ENCODE results near the gene DEXI.

Gene DEXI

DNA sequence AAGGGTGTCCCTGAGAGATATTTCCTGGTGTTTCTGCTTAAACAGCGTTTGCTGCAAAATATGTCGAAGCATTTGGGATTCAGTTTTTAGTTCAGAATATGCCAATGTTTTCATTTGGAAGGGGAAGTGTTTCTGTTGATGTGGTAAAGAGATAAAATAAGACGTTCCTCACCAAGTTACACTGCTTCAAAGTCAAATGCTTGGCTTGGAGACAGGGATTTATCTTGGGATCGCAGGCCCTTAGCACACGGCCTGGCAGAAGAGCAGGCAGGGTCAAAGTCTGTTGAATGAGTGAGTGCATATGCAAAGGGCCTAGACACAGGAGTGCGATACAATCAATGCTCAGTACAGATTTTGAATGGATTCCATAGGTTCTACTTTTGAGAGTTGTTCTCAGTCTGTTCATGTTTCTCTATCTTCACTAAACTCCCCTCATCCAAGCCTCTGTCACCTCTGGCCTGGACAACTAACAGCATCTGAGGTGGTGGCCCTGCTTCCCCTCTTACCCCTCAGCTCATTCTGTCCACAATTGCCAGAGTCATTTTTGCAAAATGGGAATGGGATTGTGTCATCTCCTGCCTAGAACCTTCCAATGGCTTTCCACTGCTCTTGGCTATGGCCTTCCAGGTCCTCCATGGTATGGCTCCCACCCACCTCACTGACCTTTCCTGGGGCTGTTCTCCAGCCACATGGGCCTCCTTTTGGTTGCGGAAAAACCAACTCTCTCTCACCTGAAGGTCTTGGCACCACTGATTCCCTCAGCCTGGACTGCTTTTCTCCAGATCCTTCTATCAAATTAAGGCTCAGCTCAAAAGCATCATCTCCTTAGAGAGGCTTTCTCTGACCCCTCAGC lies 3.2 kb downstream of the DEXI start:
- no peak overlapping the region for H3K4me3 ChIP-seq (ENCODE audit: low read depth, low read length)
- no peak for DNase-seq (ENCODE audit: low read depth)
- TF ChIP-seq, protein P1, sequence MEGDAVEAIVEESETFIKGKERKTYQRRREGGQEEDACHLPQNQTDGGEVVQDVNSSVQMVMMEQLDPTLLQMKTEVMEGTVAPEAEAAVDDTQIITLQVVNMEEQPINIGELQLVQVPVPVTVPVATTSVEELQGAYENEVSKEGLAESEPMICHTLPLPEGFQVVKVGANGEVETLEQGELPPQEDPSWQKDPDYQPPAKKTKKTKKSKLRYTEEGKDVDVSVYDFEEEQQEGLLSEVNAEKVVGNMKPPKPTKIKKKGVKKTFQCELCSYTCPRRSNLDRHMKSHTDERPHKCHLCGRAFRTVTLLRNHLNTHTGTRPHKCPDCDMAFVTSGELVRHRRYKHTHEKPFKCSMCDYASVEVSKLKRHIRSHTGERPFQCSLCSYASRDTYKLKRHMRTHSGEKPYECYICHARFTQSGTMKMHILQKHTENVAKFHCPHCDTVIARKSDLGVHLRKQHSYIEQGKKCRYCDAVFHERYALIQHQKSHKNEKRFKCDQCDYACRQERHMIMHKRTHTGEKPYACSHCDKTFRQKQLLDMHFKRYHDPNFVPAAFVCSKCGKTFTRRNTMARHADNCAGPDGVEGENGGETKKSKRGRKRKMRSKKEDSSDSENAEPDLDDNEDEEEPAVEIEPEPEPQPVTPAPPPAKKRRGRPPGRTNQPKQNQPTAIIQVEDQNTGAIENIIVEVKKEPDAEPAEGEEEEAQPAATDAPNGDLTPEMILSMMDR (IDR thresholded peaks at IDR 0.05; ENCODE audit: control insufficient read depth, extremely low read depth, insufficient read depth) = no peak

DNA sequence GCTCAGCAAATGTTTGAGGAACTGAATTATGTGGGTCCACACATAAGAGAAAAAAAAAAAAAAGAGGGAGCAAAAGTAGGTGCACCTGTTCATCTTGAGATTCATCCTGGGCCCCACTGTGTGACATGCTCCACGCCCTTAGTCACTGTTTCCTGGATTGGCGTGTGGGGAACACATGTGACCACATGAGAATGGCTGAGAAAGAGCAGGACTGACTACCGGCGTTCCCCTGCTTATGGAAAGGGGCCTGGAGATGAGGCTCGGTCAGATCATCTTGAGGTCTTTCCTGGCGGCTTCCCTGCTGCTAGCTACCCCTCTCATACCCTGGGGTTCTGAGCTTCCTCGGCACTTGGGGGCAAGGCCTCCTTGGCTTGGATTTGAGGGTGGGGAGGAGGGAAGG lies 3.9 kb downstream of the DEXI start:
- no peak overlapping the region for H3K4me3 ChIP-seq (ENCODE audit: low read depth, low read length)
- DNase-seq (ENCODE audit: low read depth) = no peak
- TF ChIP-seq, protein P1 (IDR thresholded peaks at IDR 0.05; ENCODE audit: control insufficient read depth, extremely low read depth, insufficient read depth) = no peak

DNA sequence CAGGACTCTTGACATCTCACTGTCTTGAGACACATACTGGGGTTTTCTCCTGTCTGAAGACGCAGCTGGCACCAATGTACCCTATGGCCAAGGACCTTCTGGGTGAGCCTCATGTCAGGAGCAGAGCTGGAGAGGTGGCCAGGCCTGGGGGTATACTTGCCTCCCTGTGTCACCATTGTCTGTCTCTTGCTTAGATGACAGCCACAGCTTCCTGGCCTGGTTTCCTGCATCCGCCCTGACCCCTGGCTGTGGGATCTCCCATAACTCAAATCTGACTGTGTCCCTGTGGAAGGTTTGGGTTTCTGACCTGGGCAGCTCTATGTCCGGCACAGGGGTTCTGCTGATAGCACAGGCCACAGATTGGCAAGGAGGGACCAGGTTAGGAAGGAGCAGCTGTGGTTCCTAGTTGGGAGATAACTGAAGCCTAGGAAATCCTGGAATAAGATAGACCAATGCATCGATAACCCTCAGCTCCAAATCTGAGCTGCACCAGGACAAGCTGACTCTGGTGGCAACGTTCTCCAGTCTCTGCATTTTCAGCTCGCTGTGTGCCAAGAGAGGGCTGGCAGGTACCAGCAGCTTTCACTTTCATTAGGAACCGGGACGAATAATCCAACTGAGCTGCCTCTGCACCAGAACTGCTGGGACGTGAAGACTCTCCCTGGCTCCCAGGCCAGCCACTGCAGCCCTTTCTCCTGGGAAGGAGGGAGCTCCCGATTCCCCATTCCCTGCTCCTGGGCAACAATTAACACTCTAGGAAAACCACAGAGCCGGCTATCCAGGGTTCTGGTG lies 5.0 kb downstream of the DEXI start:
- TF ChIP-seq, protein P1 (IDR thresholded peaks at IDR 0.05; ENCODE audit: control insufficient read depth, extremely low read depth, insufficient read depth) = no peak
- H3K4me3 ChIP-seq (ENCODE audit: low read depth, low read length) = no peak overlapping the region
- DNase-seq (ENCODE audit: low read depth) = no peak

DNA sequence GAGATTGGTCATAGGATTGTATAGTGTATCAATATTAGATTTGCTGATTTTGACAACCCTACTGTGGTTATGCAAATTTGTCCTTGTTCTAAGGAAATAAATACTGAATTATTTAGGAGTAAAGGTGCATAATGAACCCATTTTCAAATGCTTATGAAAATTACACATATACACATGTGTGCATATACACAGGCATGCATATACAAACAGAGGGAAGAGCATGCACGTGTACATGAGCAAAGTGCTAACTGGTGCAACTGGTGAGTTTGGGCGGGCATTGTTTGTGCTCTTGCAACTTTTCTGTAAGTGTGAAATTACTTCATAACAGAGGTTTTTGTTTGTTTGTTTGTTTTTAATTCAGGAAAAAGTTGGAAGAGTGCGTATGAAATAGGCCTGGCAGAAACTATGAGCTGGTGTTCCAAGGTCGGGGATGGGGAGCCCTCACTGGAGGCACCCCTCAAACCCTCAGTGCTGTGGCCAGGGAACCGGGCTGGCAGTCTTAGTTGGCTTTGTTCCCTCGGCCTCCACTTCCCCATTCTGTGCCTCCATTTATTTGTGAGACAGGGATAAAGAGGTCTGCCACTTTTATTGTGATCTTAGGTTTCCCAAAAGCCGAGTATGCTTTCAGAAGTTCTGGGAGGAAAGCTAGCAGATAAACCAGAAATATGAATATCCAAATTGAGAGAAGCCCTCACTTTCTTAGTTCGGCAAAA lies 5.8 kb downstream of the DEXI start:
- H3K4me3 ChIP-seq (ENCODE audit: low read depth, low read length) = no peak overlapping the region
- TF ChIP-seq, protein P1 (IDR thresholded peaks at IDR 0.05; ENCODE audit: control insufficient read depth, extremely low read depth, insufficient read depth) = no peak
- DNase-seq (ENCODE audit: low read depth) = no peak

DNA sequence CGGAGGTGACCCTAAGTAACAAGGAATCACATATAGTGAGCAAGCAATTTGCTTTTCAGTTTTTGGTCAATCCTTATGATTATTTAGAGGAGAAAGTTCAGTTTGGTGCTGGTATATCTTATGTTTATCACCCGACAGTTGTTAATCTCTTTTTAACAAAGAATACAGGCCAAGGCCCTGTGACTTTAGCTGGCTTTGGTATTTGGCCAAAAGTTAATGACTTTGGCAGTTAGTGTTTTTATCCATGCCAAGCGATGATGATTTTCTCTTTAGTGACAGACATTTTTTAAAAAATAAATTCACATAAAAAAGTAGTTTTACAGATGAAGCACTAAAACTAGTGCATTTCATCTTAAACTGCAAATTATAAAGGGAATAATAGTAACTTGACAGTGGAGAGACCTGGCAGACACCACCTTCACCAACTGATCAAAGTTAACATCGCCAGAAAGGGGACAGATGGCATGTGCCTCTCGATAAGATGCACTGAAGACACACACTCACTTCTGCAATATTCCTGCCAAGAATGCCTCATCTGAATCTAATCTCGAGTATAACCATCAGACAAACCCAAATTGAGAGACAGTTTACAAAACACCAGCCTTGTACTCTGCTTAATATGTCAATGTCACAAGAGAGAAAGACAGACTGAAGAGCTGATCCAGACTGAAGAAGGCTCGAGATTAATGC lies 6.9 kb downstream of the DEXI start:
- H3K4me3 ChIP-seq (ENCODE audit: low read depth, low read length) = no peak overlapping the region
- TF ChIP-seq, protein P1 (IDR thresholded peaks at IDR 0.05; ENCODE audit: control insufficient read depth, extremely low read depth, insufficient read depth) = no peak
- no peak for DNase-seq (ENCODE audit: low read depth)

DNA sequence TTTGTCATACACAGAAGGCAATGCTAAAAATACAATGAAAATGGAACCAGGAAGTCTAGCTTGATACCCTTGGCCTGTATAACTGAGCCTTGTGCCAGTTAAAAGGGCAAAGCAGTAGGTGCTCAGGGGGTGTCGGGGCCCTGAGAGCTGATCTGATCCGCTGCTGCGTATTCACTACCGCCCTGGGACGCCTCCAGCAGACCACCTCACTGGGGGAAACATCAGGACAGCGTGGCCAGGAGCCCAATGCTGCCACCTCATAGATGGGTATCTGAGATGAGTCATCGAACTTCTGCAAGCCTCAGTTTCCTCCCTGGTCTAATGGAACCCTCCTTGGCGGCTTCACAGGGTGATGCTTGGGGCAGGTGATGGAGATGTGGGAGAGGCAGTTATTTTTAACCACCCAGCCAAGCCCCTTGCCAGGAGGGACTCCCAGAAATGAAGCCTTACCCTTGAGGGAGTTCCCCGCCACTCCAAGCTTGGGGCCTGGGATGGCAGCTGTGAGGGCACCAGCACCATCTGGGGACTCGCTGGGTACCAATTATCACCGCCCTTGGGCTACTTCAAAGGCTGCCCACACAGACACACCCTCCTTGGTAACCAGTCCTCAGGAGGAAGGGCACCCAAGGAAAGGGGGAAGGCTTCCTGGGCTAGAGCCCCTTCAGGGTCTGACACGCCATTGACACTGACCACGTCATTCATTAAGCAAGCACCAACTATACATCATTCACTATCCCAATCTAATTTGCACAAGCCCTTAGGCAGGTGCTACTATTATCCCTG lies 7.8 kb downstream of the DEXI start:
- no peak for DNase-seq (ENCODE audit: low read depth)
- TF ChIP-seq, protein P1 (IDR thresholded peaks at IDR 0.05; ENCODE audit: control insufficient read depth, extremely low read depth, insufficient read depth) = no peak
- no peak overlapping the region for H3K4me3 ChIP-seq (ENCODE audit: low read depth, low read length)
